Hematopoietic multipotent progenitor cell treated with erythropoietin and hydrocortisone succinate and interleukin-3 and kit ligand, for 15 days (in vitro differentiated cells): ENCODE measurements around the gene A1CF.
"Not testable (repeated sequence)": the region's sequence is repeated elsewhere in the genome, so short reads cannot be mapped to it uniquely, and the experiment has no call there.

Source experiments
- DNase-seq: peaks from one replicate; pipeline ENCODE4 v3.0.0-alpha.2; 2015; ENCODE audit warnings: low spot score

Gene A1CF

DNA sequence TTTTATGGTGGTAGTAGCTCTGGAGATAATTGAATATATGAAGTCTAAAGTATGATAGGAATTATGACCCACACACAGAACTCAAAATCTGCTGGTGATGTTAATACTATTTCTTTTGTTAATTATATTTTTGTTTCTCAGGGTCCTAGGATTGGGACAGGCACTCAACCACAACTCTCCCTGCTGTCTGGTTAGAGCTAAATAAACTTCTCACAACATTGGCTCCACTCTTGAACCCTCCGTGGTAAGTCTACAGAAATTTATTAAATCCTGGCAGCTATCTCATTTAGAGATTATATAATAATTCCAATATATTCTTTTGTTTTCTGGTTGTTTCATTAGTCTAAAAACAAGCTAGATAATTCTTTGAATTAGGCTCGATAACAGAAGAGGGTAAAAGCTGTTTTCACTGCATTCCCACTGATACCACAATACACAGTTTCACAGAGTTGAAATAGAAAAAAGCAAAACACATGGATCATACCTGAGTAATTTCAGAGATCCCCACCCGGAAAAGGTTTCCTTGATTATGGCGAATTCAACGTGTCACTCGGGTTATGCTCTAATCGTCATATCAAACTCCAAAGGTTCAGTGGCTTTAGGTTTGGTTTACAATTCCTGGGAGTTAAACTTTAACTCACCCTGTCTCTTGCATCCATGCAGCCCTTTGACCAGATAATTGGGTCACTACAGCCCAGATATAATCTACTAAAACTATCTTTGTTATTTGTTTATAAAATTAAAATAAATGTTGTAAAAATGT, at the start of gene A1CF:
Gene A1CF (minus strand): TSS at position 531 of the 763 bp plus-strand sequence. CDS start 25,687 bp downstream, outside the sequence.
- no peak for DNase-seq

DNA sequence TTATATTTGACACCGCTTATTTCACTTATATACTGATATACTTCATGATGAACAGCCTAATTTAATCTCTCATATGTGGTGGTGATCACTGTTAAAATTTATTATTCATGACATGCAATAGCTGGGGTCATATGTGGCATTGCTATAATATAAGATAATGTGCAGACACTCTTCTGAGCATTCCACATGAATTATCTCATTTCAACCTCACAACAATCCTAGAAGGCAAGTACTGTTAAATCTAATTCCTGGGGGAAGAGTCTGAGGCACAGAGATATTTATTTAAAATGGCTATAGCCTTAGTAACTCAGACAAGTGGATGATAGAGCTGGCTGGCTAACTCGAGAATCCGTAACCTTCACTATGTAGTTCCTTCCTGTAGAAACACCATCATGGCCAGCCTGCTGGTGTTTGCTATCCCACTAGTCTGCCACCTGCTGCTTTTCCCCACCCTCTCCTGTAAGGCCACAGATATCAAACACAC, 46.6 kb upstream of the A1CF start:
- no peak for DNase-seq

DNA sequence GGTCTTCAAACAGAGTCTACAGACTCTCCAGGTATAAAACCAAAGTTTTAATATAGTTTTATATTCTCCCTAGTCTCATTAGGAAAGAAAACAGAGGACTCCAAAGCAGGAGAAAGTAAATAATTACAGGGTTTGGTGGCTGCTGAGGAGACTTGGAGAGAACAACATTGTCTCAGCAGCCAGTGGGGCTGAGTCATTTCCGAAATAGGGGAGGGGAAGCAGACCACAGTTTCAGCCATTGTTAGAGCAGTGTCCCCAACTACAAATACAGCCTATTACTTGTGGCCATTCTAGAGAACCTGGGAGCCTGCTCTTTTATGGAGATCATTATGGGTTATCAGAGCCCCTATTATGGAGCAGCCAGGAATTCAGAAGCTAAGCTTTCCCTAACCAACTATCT, 44.2 kb upstream of the A1CF start:
- DNase-seq: no peak

DNA sequence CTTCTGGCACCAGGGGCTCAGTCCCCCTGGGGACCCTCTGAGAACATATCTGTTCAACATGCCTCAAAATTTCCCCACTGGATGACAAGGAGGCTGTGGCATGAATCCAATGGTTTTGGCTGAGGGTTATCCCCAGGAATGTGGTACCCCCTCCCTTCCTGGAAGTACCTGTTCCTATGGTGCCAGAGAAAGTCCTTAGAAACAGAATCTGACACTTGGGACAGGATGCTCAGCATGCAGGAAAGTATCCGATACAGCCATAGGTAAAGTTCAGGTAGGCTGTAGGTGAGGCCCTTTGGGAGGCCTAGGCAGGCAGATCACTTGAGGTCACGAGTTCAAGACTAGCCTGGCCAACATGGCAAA, 42.7 kb upstream of the A1CF start:
- DNase-seq: no peak

DNA sequence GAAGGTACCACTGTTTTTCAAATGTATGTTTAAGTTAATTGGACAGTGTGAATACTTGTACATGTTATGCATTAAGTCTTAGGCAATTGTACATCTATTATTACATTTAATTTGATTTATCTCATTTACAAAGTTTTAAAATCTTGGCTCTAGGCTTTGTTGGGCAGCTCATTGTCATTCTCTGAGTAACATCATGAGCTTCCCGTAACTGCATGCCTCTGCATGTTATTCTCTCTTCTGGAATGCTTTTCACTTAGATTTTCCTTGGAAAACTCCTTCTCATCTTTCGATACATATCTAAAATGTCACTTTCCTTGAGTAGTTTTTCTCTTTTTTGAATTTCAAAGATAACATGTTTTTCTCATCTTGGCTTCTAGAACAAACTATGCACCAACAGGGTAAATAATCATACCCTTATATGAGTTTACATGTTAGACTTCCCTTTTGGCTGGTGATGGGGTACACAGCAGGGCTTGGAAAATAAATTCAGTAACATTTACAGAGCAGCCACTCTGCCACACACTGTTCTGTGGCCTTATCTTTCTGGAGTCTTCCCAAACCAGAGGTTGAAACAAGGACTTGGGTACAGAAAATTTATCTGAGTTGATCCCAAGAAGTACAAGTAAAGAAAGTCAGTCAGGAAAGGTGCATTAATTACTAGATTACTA, 42.2 kb upstream of the A1CF start:
- DNase-seq: no peak

DNA sequence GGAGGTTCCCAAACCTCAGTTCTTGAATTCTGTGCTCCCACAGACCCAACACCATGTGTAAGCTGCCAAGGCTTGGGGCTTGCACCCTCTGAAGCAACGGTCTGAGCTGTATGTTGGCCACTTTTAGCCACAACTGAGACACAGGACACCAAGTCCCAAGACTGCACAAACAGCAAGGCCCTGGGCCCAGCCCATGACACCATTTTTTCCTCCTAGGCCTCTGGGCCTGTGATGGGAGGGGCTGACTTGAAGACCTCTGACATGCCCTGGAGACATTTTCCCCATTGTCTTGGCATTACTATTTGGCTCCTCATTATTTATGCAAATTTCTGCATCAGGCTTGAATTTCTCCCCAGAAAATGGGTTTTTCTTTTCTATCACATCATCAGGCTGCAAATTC, 38.0 kb upstream of the A1CF start:
- not testable (repeated sequence) for DNase-seq

GRCh38 chr10:50919010-50919409, 33.6 kb upstream of the A1CF start:
- DNase-seq: no peak

DNA sequence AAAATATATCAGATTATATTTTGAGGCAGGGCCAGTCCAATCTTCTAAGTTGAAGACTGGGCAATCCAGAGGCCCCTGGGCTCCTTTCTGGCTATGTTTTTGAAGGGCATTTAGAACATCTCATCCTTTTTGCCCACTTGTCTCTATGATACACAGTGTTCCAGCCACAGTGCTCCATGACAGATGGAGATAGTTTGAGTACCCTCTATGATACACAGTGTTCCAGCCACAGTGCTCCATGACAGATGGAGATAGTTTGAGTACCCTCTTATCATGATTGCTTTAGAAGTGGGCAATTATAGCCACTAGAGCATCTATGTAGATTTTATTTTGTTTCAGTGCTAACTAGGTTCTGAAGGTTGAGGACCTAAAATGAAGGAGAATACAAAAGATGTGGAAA, 33.1 kb upstream of the A1CF start:
- DNase-seq: no peak

DNA sequence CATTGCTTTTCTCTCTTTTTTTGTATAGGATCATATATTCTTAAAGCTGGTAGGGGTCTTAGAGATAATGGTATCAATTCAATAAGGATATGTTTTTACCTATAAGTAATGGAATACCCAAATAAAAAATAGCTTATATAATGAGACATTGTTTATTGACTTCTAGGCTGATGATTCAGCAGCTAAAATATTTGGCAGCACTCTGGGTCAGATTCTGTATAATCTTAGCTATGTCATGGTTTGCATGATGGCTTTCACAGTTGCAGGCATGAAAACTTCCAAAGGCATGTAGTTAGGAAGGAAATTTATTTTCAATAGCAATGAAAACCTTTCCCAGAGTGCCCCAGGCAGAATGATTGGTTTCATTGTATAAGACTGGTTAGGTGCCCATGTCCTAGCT, 32.1 kb upstream of the A1CF start:
- DNase-seq: no peak

GRCh38 chr10:50909334-50910014, 24.0 kb upstream of the A1CF start:
- DNase-seq: no peak

DNA sequence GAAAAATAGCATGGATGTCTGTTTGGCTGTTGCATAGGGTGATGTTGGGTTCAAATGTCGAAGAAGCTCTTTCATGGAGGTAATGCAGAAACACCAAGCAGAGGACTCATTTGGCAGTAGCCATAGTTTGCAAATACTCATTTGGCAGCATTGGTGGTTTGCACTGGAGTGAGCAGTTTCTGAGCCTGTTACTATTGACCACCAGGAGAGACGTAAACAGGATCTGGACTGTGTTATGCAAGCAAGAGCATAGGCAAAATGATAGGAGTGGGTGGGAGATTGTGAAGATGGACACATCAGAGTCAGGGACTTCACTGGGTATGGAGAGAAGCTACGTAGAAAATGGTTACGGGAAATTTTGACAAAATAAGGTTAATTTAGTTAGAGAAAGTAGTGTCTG, 22.9 kb upstream of the A1CF start:
- DNase-seq: no peak

DNA sequence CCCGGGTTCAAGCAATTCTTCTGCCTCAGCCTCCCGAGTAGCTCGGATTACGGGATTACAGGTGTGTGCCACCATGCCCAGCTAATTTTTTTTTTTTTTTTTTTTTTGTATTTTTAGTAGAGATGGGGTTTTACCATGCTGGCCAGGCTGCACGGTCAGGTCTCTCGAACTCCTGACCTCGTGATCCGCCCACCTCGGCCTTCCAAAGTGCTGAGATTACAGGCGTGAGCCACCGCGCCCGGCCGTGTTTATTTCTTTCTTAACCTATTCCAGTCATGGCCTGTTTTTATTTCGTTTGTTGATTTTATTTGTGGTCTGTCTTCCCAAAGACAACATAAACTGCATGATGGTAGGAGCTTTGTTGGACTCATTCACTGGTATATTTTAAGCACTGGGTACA, 20.4 kb upstream of the A1CF start:
- DNase-seq: not testable (repeated sequence)

GRCh38 chr10:50896721-50897120, 11.3 kb upstream of the A1CF start:
- DNase-seq: no peak

- no peak for DNase-seq
Observed at GRCh38 chr10:50894312-50894711, 8.9 kb upstream of the A1CF start.

DNA sequence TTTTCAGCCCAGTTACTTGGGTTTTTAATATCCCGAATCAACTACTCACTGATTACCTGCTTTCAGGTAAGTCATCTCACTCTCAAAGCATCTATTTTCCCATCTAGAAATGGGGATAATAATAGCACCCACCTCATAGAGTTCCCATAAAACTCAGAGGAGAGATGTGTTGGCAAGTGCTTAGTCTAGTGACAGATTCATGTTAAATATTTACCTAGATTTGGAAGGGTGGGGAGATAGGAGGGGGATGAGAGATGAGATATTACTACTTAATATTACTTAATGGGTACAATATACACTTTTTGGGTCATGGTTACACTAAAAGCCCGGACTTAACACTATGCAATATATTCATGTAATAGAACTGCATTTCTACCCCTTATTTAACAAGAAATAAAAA, 7.0 kb upstream of the A1CF start:
- no peak for DNase-seq

GRCh38 chr10:50884302-50884701, 1.1 kb downstream of the A1CF start:
- no peak for DNase-seq

- DNase-seq: no peak
Observed at GRCh38 chr10:50883629-50884028, 1.8 kb downstream of the A1CF start.

GRCh38 chr10:50882540-50882983, 2.9 kb downstream of the A1CF start:
- DNase-seq: no peak

- DNase-seq: not testable (repeated sequence)
Observed at GRCh38 chr10:50881046-50881445, 4.4 kb downstream of the A1CF start.

- no peak for DNase-seq
Observed at GRCh38 chr10:50876429-50876828, 9.0 kb downstream of the A1CF start.

DNA sequence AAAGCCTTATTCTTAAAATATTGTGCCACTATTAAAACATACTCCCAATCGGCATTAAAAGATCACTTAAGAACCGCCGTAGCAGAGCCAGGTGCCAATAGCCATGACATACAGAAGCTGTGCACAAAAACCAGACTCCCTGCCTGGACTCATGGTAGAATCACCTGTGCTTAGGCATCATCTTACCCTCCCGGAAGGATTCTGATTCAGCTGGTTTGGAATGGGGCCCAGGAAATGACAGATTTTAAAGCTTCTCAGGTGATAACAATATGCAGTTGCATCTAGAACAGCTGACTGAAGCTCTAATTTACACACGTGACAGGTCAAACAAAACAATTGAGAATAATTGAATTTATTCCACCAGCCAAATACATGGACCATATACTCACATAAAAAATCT, 10.7 kb downstream of the A1CF start:
- no peak for DNase-seq

- DNase-seq: no peak
Observed at GRCh38 chr10:50866317-50866716, 19.1 kb downstream of the A1CF start.

GRCh38 chr10:50862719-50863118, 22.7 kb downstream of the A1CF start:
- no peak for DNase-seq
